ENCODE measurements around the gene PCA3. TPM values are rescaled to one million over a fixed set of nuclear protein-coding genes. Genes with fewer than 3 reads are reported as not detected.

Gene PCA3
- total and polyA plus RNA-seq, 2 of the 8 experiments (the other 6 are each of a cell fraction or from before 2014, with no cell fraction given): not detected

GRCh38 chr9:76718166-76718565 is 46.1 kb upstream of the PCA3 start:
- Histone ChIP-seq H2BK15ac (ENCODE audit: low read length) (no peak overlapping the region), H3K79me2 (ENCODE audit: control insufficient read depth in 1 of 2, insufficient read depth in 2 of 2, low read length in 2 of 2) (no peaks in the 10 kb centered on the region), H2BK12ac (ENCODE audit: low read depth, low read length) (no peak overlapping the region), H3K4me1 (replicated peaks in 1 of 4; ENCODE audit: control insufficient read depth in 3 of 4, insufficient read depth in 4 of 4, low read length in 3 of 4) (no peaks in the 10 kb centered on the region), H3K23ac (ENCODE audit: insufficient read length) (no peak overlapping the region), H2AK5ac (ENCODE audit: low read depth, low read length) (no peak overlapping the region), H3K56ac (replicated peaks; ENCODE audit: insufficient read length, low read depth, low read length) (no peak overlapping the region), H3K4me3 (ENCODE audit: extremely low read depth in 1 of 4, insufficient read depth in 2 of 4, low read depth in 3 of 4, low read length in 4 of 4) (no peak overlapping the region), H3K27me3 (replicated peaks in 1 of 4; ENCODE audit: control insufficient read depth in 3 of 4, extremely low read depth in 1 of 4, insufficient read depth in 3 of 4, low read length in 3 of 4) (no peaks in the 10 kb centered on the region), H3K9me3 (ENCODE audit: insufficient read depth in 2 of 2, low read depth in 1 of 2, low read length in 1 of 2) (no peaks in the 10 kb centered on the region), H3K27ac (ENCODE audit: low read depth, low read length) (no peak overlapping the region), H3K79me1 (ENCODE audit: low read depth, low read length) (no peaks in the 10 kb centered on the region), H3K14ac (ENCODE audit: insufficient read length) (no peak overlapping the region), H4K20me1 (replicated peaks in 1 of 2; ENCODE audit: control insufficient read depth in 1 of 2, insufficient read depth in 2 of 2, low read length in 2 of 2) (no peaks in the 10 kb centered on the region), H2BK120ac (replicated peaks; ENCODE audit: low read depth, low read length) (no peak overlapping the region), H4K8ac (ENCODE audit: extremely low read depth, insufficient read depth, low read length) (no peak overlapping the region), H3K18ac (ENCODE audit: extremely low read depth, low read length) (no peak overlapping the region), H4K91ac (replicated peaks; ENCODE audit: insufficient read length, low read length) (no peak overlapping the region), H2BK5ac (ENCODE audit: low read depth, low read length) (no peak overlapping the region), H2BK20ac (ENCODE audit: low read length) (no peak overlapping the region), H2AFZ (ENCODE audit: low read length) (peak overlapping the region; percentile 68; the same call in 1 of the 2 replicates), H3K4ac (replicated peaks; ENCODE audit: insufficient read length, low read depth, low read length) (no peak overlapping the region), H4K5ac (ENCODE audit: insufficient read length, low read depth, low read length) (no peak overlapping the region), H3K36me3 (ENCODE audit: control insufficient read depth in 2 of 4, insufficient read depth in 4 of 4, low read length in 3 of 4) (no peaks in the 10 kb centered on the region), H3K4me2 (ENCODE audit: insufficient read depth in 1 of 2, low read depth in 2 of 2, low read length in 2 of 2) (no peak overlapping the region), H3K23me2 (ENCODE audit: low read depth, low read length) (no peaks in the 10 kb centered on the region), H3K9ac (replicated peaks in 1 of 4; ENCODE audit: extremely low read depth in 1 of 4, low read depth in 3 of 4, low read length in 3 of 4) (no peak overlapping the region)
- FAIRE-seq (peak; percentile 72), DNase-seq (ENCODE audit: low read depth in 1 of 2, low spot score in 2 of 2) (peak in 1 of 2 experiments; percentile 19)
- no peak for TF ChIP-seq FOSL1 (IDR thresholded peaks at IDR 0.05; ENCODE audit: insufficient read depth, low read depth, low read length)
- TF ChIP-seq ATF3 (IDR thresholded peaks at IDR 0.05; ENCODE audit: insufficient read depth, low read depth, low read length): 0 out of 2 replicates have a peak, but pooled peaks have one; percentile 53
- TF ChIP-seq MAX (IDR thresholded peaks at IDR 0.05): peak; percentile 65
- no peak for TF ChIP-seq CHD2 (IDR thresholded peaks at IDR 0.05; ENCODE audit: low read length)
- peak; percentile 28 to 36 for TF ChIP-seq RAD21 (IDR thresholded peaks at IDR 0.05 in 1 of 2, conservative IDR thresholded peaks at IDR 0.05 in 1 of 2; ENCODE audit: low read depth in 2 of 2, low read length in 2 of 2)
- no peak for TF ChIP-seq E2F6 (IDR thresholded peaks at IDR 0.05)
- peak; percentile 76; the same call in 1 of the 2 replicates for TF ChIP-seq CEBPB (IDR thresholded peaks at IDR 0.05; ENCODE audit: low read depth, low read length)
- TF ChIP-seq CTCF (IDR thresholded peaks at IDR 0.05; ENCODE audit: control extremely low read depth in 1 of 3, insufficient read depth in 1 of 3, low read depth in 1 of 3, low read length in 3 of 3): peak in 2 of 3 experiments; percentile 33 to 48; a peak in 3 of 4 replicates
- WGBS, 2 experiments (ENCODE audit: extremely low coverage in 1 of 2, insufficient coverage in 1 of 2, insufficient read length in 1 of 2, insufficient replicate concordance in 2 of 2, low coverage in 1 of 2, low lambda C conversion rate in 2 of 2, missing lambda C conversion rate in 1 of 2): 77% methylated on average over 4 of the region's 4 CpGs; no CpG with 5 or more reads in 1 of the 2 experiments
- CTCF ChIA-PET (ENCODE audit: partially characterized antibody): interaction anchor here (1.2 to 2.9 kb wide), 4 partner anchors 14 to 51 kb away, joined by 3 to 12 read pairs (median 5); no protein-coding TSS in a partner anchor
- POLR2A ChIA-PET (ENCODE audit: partially characterized antibody): interaction anchor here (1.4 kb wide), 1 partner anchor 14 kb away, joined by 4 read pairs; no protein-coding TSS in a partner anchor

Measured in H1 (cell line).